CD4-positive, alpha-beta T cell treated with Interleukin-1 beta for 1 hour (primary cell): Measurements from ENCODE around the gene RSPH10B.
"Not testable (repeated sequence)": the region's sequence is repeated elsewhere in the genome, so short reads cannot be mapped to it uniquely, and the experiment has no call there.

Experiments used
- DNase-seq, 2 donors: peaks; one replicate each; pipeline ENCODE4 v3.0.0-alpha.2; 2020 to 2022

Gene RSPH10B

GRCh38 chr7:5926263-5926870 is 44.1 kb downstream of the RSPH10B start:
- DNase-seq = not testable (repeated sequence)

GRCh38 chr7:5924630-5925029 is 45.9 kb downstream of the RSPH10B start:
- DNase-seq = not testable (repeated sequence)

GRCh38 chr7:5924180-5924579 is 46.3 kb downstream of the RSPH10B start:
- DNase-seq = not testable (repeated sequence)

GRCh38 chr7:5916529-5916928 is 54.0 kb downstream of the RSPH10B start:
- not testable (repeated sequence) for DNase-seq

- not testable (repeated sequence) for DNase-seq
Observed at GRCh38 chr7:5908835-5909234, 61.7 kb downstream of the RSPH10B start.

- not testable (repeated sequence) for DNase-seq
Observed at GRCh38 chr7:5904726-5905125, 65.8 kb downstream of the RSPH10B start.

- DNase-seq = not testable (repeated sequence)
Observed at GRCh38 chr7:5903002-5903401, 67.5 kb downstream of the RSPH10B start.

- peak; percentile 72 to 74 for DNase-seq
Observed at GRCh38 chr7:5898480-5899224, 71.8 kb downstream of the RSPH10B start, which contains the start of gene CCZ1. Gene CCZ1 (plus strand): TSS chr7:5898733. CDS start chr7:5898800, 67 bp downstream.

GRCh38 chr7:5897369-5897919 is 73.0 kb downstream of the RSPH10B start:
- not testable (repeated sequence) for DNase-seq

- no peak for DNase-seq
Observed at GRCh38 chr7:5892498-5892897, 78.0 kb downstream of the RSPH10B start.

- not testable (repeated sequence) for DNase-seq
Observed at GRCh38 chr7:5890244-5890643, 80.2 kb downstream of the RSPH10B start.

GRCh38 chr7:5888021-5888420 is 82.5 kb downstream of the RSPH10B start:
- DNase-seq = not testable (repeated sequence)

GRCh38 chr7:5884431-5884830 is 86.1 kb downstream of the RSPH10B start:
- not testable (repeated sequence) for DNase-seq

GRCh38 chr7:5880106-5880505 is 90.4 kb downstream of the RSPH10B start:
- not testable (repeated sequence) for DNase-seq

- DNase-seq = not testable (repeated sequence)
Observed at GRCh38 chr7:5879591-5879990, 90.9 kb downstream of the RSPH10B start.
